IMR-90 (cell line): ENCODE data around the gene PQBP1. TPM values are rescaled to one million over a fixed set of nuclear protein-coding genes. Genes with fewer than 3 reads are reported as not detected.

Experiments
- ATAC-seq: fragments of 200-7000 bp; cut with Tn5 transposase; 2 replicates; pipeline ENCODE4 v1.9.1; 2020; ENCODE audit warnings: low read depth, mild to moderate bottlenecking, moderate library complexity
- BruUV-seq: library from RNA; stranded (reverse); fragments of 400-500 nt; replicated peaks from 2 replicates; lab custom pipeline; 2021; lab: Mats Ljungman, UMichigan
- CTCF ChIA-PET: fragments of 300-600 bp; formaldehyde crosslinking; extraction: SDS; loops from one replicate; lab custom pipeline; 2021; ENCODE audit warnings: antibody characterized with exemption; lab: Yijun Ruan, JAX
- POLR2A ChIA-PET: fragments of 300-600 bp; sonication (Branson Sonifier 250); formaldehyde crosslinking; loops from one replicate; lab custom pipeline; 2022; ENCODE audit warnings: antibody characterized with exemption; ENCODE audit not compliant: unreplicated experiment; lab: Charles Lee
- DNase-seq: peaks from one replicate; pipeline ENCODE4 v3.0.0; 2013
- H2AFZ ChIP-seq: replicated peaks from 2 replicates; pipeline ENCODE3; 2013; ENCODE audit warnings: low read length, mild to moderate bottlenecking; ENCODE audit not compliant: poor library complexity
- H2AK5ac ChIP-seq: 2 replicates; pipeline ENCODE4 v1.6.1; 2013; ENCODE audit warnings: low read depth, low read length, inconsistent platforms
- H2AK9ac ChIP-seq: replicated peaks from 2 replicates; pipeline ENCODE3; 2013; ENCODE audit warnings: mild to moderate bottlenecking, low read depth, low read length, moderate library complexity; ENCODE audit not compliant: poor library complexity
- H2BK120ac ChIP-seq: 2 replicates; pipeline ENCODE4 v1.6.1; 2013; ENCODE audit warnings: low read depth, low read length, inconsistent platforms
- H2BK15ac ChIP-seq: 3 replicates; pipeline ENCODE4 v1.6.1; 2013; ENCODE audit warnings: low read depth, low read length, inconsistent platforms
- H2BK20ac ChIP-seq: 2 replicates; pipeline ENCODE4 v1.6.1; 2013; ENCODE audit warnings: low read depth, mild to moderate bottlenecking, inconsistent platforms, low read length, moderate library complexity
- H2BK5ac ChIP-seq: 2 replicates; pipeline ENCODE4 v1.6.1; 2013; ENCODE audit warnings: mild to moderate bottlenecking, low read depth, low read length, inconsistent platforms; ENCODE audit not compliant: poor library complexity, severe bottlenecking
- H3K14ac ChIP-seq: replicated peaks from 2 replicates; pipeline ENCODE4 v1.6.1; 2013; ENCODE audit warnings: low read depth, low read length, inconsistent platforms
- H3K18ac ChIP-seq: 2 replicates; pipeline ENCODE4 v1.6.1; 2013; ENCODE audit warnings: low read depth, low read length, control low read depth
- H3K23ac ChIP-seq: 2 replicates; pipeline ENCODE4 v1.6.1; 2013; ENCODE audit warnings: low read depth, low read length, inconsistent platforms
- H3K27ac ChIP-seq: 2 replicates; pipeline ENCODE4 v1.5.1; 2013; ENCODE audit warnings: mild to moderate bottlenecking, control low read depth, low read length; ENCODE audit not compliant: insufficient read depth
- H3K27me3 ChIP-seq: 2 replicates; pipeline ENCODE4 v1.6.1; 2013; ENCODE audit warnings: low read length; ENCODE audit not compliant: control insufficient read depth, insufficient read depth
- H3K36me3 ChIP-seq: 2 replicates; pipeline ENCODE4 v1.6.1; 2013; ENCODE audit warnings: low read length, mixed read lengths; ENCODE audit not compliant: control insufficient read depth, insufficient read depth
- H3K4ac ChIP-seq: 2 replicates; pipeline ENCODE4 v1.6.1; 2013; ENCODE audit warnings: low read depth, low read length, inconsistent platforms
- H3K4me1 ChIP-seq: 2 replicates; pipeline ENCODE4 v1.6.1; 2013; ENCODE audit warnings: low read length, mixed read lengths; ENCODE audit not compliant: control insufficient read depth, insufficient read depth
- H3K4me2 ChIP-seq: 2 replicates; pipeline ENCODE4 v1.6.1; 2013; ENCODE audit warnings: low read depth, mild to moderate bottlenecking, control low read depth, low read length, moderate library complexity
- H3K4me3 ChIP-seq: 2 replicates; pipeline ENCODE4 v1.5.1; 2013; ENCODE audit warnings: low read depth, mild to moderate bottlenecking, control low read depth, low read length, moderate library complexity; ENCODE audit not compliant: insufficient read depth
- H3K56ac ChIP-seq: 2 replicates; pipeline ENCODE4 v1.6.1; 2013; ENCODE audit warnings: low read length, inconsistent platforms; ENCODE audit not compliant: insufficient read depth; ENCODE audit errors: extremely low read depth
- H3K79me1 ChIP-seq, 2 experiments: 2 replicates each; pipeline ENCODE4 v1.6.1; 2013; ENCODE audit warnings: low read length in 2 of 2, inconsistent platforms in 1 of 2, low read depth in 1 of 2
- H3K9ac ChIP-seq: 2 replicates; pipeline ENCODE4 v1.6.1; 2013; ENCODE audit warnings: low read depth, low read length, control low read depth
- H3K9me1 ChIP-seq: 2 replicates; pipeline ENCODE4 v1.6.1; 2013; ENCODE audit warnings: low read length, inconsistent platforms; ENCODE audit not compliant: insufficient read depth
- H3K9me3 ChIP-seq: 2 replicates; pipeline ENCODE4 v1.6.1; 2013; ENCODE audit warnings: low read length; ENCODE audit not compliant: control insufficient read depth, insufficient read depth
- H4K20me1 ChIP-seq: 2 replicates; pipeline ENCODE4 v1.6.1; 2013; ENCODE audit warnings: low read length, inconsistent platforms; ENCODE audit not compliant: insufficient read depth
- H4K5ac ChIP-seq: 2 replicates; pipeline ENCODE4 v1.6.1; 2013; ENCODE audit warnings: mild to moderate bottlenecking, low read depth, low read length, control low read depth
- H4K8ac ChIP-seq, 2 experiments: 2 replicates each; pipeline ENCODE4 v1.6.1; 2013; ENCODE audit warnings: low read depth in 2 of 2, low read length in 2 of 2, control low read depth in 1 of 2, inconsistent platforms in 1 of 2
- H4K91ac ChIP-seq: 2 replicates; pipeline ENCODE4 v1.6.1; 2013; ENCODE audit warnings: low read depth, low read length, inconsistent platforms; ENCODE audit not compliant: insufficient read depth
- BHLHE40 ChIP-seq: fragments of 150-350 bp; IDR thresholded peaks from 2 replicates; pipeline ENCODE4 v1.6.1; 2016; ENCODE audit warnings: mild to moderate bottlenecking, low read depth, low read length
- FOS ChIP-seq: fragments of 150-350 bp; IDR thresholded peaks from 2 replicates; pipeline ENCODE4 v1.6.1; 2016; ENCODE audit warnings: low read depth, low read length
- MAZ ChIP-seq: IDR thresholded peaks from 2 replicates; pipeline ENCODE4 v1.6.1; 2012; ENCODE audit warnings: low read depth, mild to moderate bottlenecking, low read length, improper control_type of control experiment, moderate library complexity, borderline replicate concordance
- MXI1 ChIP-seq: IDR thresholded peaks from 2 replicates; pipeline ENCODE4 v1.6.1; 2012; ENCODE audit warnings: low read depth, mild to moderate bottlenecking, low read length, moderate library complexity, borderline replicate concordance
- RAD21 ChIP-seq: IDR thresholded peaks from 2 replicates; pipeline ENCODE4 v1.6.1; 2012; ENCODE audit warnings: low read length, improper control_type of control experiment
- SMC3 ChIP-seq: fragments of 150-350 bp; IDR thresholded peaks from 2 replicates; pipeline ENCODE4 v1.6.1; 2016; ENCODE audit warnings: low read depth, mild to moderate bottlenecking, antibody characterized with exemption, low read length, moderate library complexity
- USF2 ChIP-seq: fragments of 150-350 bp; IDR thresholded peaks from 2 replicates; pipeline ENCODE4 v1.6.1; 2017; ENCODE audit warnings: mild to moderate bottlenecking, antibody characterized with exemption, low read length, low read depth
- WGBS, 2 experiments: methylation state at CpG; one replicate each; pipeline versions ENCODE4 v1.1.5 to v1.1.7; 2013; ENCODE audit warnings: missing lambda C conversion rate in 2 of 2; ENCODE audit not compliant: insufficient read length in 1 of 2; ENCODE audit errors: extremely low coverage in 2 of 2; 5-methylcytosine and 5-hydroxymethylcytosine counted together
- dilution Hi-C: fragments of 300-500 bp; cut with HindIII; formaldehyde crosslinking; loops from one replicate; pipeline ENCODE4 v1.14.3; 2018; ENCODE audit warnings: low sequenced_read_pairs; ENCODE audit not compliant: unreplicated experiment
- in situ Hi-C: fragments of 300-500 bp; cut with MboI; formaldehyde crosslinking; loops from 3 replicates; pipeline ENCODE4 v1.14.3; 2019; ENCODE audit warnings: low sequenced_read_pairs, inconsistent platforms, mixed read lengths
- intact Hi-C: fragments of 100-400 bp; cut with micrococcal nuclease; formaldehyde crosslinking; loops from 2 replicates; pipeline ENCODE4 v1.10.0; 2022
- polyA plus RNA-seq, 3 experiments: library from polyadenylated mRNA; depleted of rRNA; stranded (reverse); fragments of >200 nt; gene quantifications; 2 replicates each; pipeline ENCODE4 v1.2.3, GENCODE V29; 2012; ENCODE audit warnings: low replicate concordance in 1 of 3
- total RNA-seq: library from RNA; depleted of rRNA; stranded (reverse); fragments of >200 nt; gene quantifications from 2 replicates; pipeline ENCODE4 v1.2.3, GENCODE V29; 2012

The PQBP1 gene
- total and polyA plus RNA-seq, 2 of the 4 experiments (the other 2 are of a cell fraction) = 96.4 to 120 TPM

DNA sequence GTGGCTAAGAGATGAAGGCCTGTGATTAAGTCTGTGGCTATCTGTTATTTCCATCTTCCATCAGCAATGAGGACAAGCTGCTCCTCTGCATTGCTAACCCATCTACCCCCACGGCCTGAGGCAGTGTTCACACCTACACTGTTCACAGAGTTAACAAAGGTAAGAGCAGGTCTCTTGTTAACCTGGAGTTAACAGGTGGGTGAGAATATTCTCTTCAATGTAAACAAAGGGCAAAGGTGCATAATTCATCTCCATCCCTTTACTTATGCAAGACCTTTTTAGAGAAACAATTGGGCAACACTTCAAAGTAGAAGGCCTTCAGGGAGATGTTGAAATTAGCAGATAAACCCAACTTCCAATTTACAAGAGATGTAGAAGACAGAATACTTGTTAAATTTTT lies 10.9 kb downstream of the PQBP1 start:
- Histone ChIP-seq H3K4me2 (no peak overlapping the region), H3K14ac (no peak overlapping the region), H3K9me1 (peaks cover 3% of the 10 kb centered on the region; the same call in 1 of the 2 replicates), H3K4ac (no peak overlapping the region), H2BK15ac (no peak overlapping the region), H2AFZ (no peak overlapping the region), H3K4me3 (no peak overlapping the region), H3K79me1 (peaks cover 13 to 28% of the 10 kb centered on the region in 2 experiments), H2BK20ac (no peak overlapping the region), H3K4me1 (peaks cover 3% of the 10 kb centered on the region; the same call in 1 of the 2 replicates), H2AK5ac (no peak overlapping the region), H3K27me3 (no peaks in the 10 kb centered on the region), H3K9me3 (no peaks in the 10 kb centered on the region; the same call in 1 of the 2 replicates), H3K9ac (no peak overlapping the region), H2AK9ac (no peak overlapping the region), H3K18ac (no peak overlapping the region), H4K8ac (no peak overlapping the region), H3K36me3 (peaks cover 14% of the 10 kb centered on the region), H2BK120ac (no peak overlapping the region), H3K23ac (no peak overlapping the region), H4K91ac (no peak overlapping the region), H3K56ac (no peak overlapping the region), H4K5ac (no peak overlapping the region), H4K20me1 (peaks cover 2% of the 10 kb centered on the region), H2BK5ac (no peak overlapping the region), H3K27ac (no peak overlapping the region)
- intact Hi-C loops = no loop called here
- no TSS peak for BruUV-seq
- TF ChIP-seq USF2 (no peak), RAD21 (no peak), MAZ (no peak), FOS (no peak), BHLHE40 (no peak), SMC3 (no peak), MXI1 (no peak)
- ATAC-seq (no peak), DNase-seq (no peak)
- CTCF ChIA-PET = no interaction called here
- dilution Hi-C loops = no loop called here
- in situ Hi-C loops = no loop called here
- POLR2A ChIA-PET = no interaction called here
- no CpG with 5 or more reads among the region's 1 CpG for WGBS, 2 experiments
